Upper lobe of left lung (tissue), 6 donors: ENCODE results near the gene TOMM7. TPM values are rescaled to one million over a fixed set of nuclear protein-coding genes. Genes with fewer than 3 reads are reported as not detected.
"Not testable (repeated sequence)": the region's sequence is repeated elsewhere in the genome, so short reads cannot be mapped to it uniquely, and the experiment has no call there.

Experiments used
- ATAC-seq, 2 donors: fragments of 200-7000 bp; cut with Tn5 transposase; one replicate each; pipeline ENCODE4 v1.9.1; 2022; ENCODE audit warnings: mild to moderate bottlenecking in 2 of 2, moderate library complexity in 2 of 2; ENCODE audit not compliant: low FRiP score in 2 of 2
- DNase-seq, 2 donors: peaks; one replicate each; pipeline ENCODE4 v3.0.0-alpha.2; 2019 to 2020
- H3K27ac ChIP-seq, 4 donors: fragments of 200-600 bp; sonication (generic); one replicate each; pipeline ENCODE4 v1.5.1; 2016 to 2019
- H3K27me3 ChIP-seq, 4 donors: fragments of 200-600 bp; sonication (generic); one replicate each; pipeline ENCODE4 v1.5.1; 2017 to 2019
- H3K36me3 ChIP-seq, 4 donors: fragments of 200-600 bp; sonication (generic); one replicate each; pipeline ENCODE4 v1.5.1; 2016 to 2019
- H3K4me1 ChIP-seq, 4 donors: fragments of 200-600 bp; sonication (generic); one replicate each; pipeline ENCODE4 v1.5.1; 2018 to 2019
- H3K4me3 ChIP-seq, 4 donors: fragments of 200-600 bp; sonication (generic); one replicate each; pipeline ENCODE4 v1.5.1; 2017 to 2019; ENCODE audit warnings: mild to moderate bottlenecking in 2 of 4, moderate library complexity in 1 of 4
- H3K9me3 ChIP-seq, 4 donors: fragments of 200-600 bp; sonication (generic); one replicate each; pipeline ENCODE4 v1.5.1; 2018 to 2019
- EP300 ChIP-seq, 4 donors: sonication (generic); formaldehyde crosslinking; IDR thresholded peaks; one replicate each; pipeline ENCODE4 v1.5.1; 2017; ENCODE audit warnings: antibody characterized with exemption in 4 of 4, control low read depth in 2 of 4
- POLR2A ChIP-seq, 4 donors: fragments of 450-650 bp; IDR thresholded peaks; one replicate each; pipeline ENCODE4 v1.5.1; 2016 to 2017; ENCODE audit warnings: antibody characterized with exemption in 4 of 4, mild to moderate bottlenecking in 2 of 4
- POLR2AphosphoS5 ChIP-seq, 2 donors: sonication (generic); formaldehyde crosslinking; IDR thresholded peaks; one replicate each; pipeline ENCODE4 v1.5.1; 2017; ENCODE audit warnings: antibody characterized with exemption in 2 of 2
- WGBS, 2 donors: methylation state at CpG; one replicate each; pipeline ENCODE4 v1.1.5; 2017 to 2018; 5-methylcytosine and 5-hydroxymethylcytosine counted together
- total RNA-seq, 6 donors: library from RNA; depleted of rRNA in 4 of 6; stranded (reverse); fragments of >200 nt in 4 of 6; gene quantifications; one replicate each; pipeline versions ENCODE4 v1.1.0 to v1.2.1, GENCODE V29; 2016 to 2021
- TF ChIP-seq, protein P1 (sequence below), 6 experiments: fragments of 450-650 bp in 4 of 6; fragments of 200-600 bp in 2 of 6; sonication (generic) in 2 of 6; IDR thresholded peaks; one replicate each; pipeline ENCODE4 v1.5.1; 2016 to 2019; ENCODE audit warnings: antibody characterized with exemption in 6 of 6
- donor health status: DM: no; HTN: no; CAD: no; lungs with moderate emphysema.
- donor health status: DM: no; HTN: yes; CAD: no; lungs with severe emphysema.

TOMM7 gene
- total RNA-seq, 6 donors from 2014 or later: 42.4 to 387 (median 171) TPM

DNA sequence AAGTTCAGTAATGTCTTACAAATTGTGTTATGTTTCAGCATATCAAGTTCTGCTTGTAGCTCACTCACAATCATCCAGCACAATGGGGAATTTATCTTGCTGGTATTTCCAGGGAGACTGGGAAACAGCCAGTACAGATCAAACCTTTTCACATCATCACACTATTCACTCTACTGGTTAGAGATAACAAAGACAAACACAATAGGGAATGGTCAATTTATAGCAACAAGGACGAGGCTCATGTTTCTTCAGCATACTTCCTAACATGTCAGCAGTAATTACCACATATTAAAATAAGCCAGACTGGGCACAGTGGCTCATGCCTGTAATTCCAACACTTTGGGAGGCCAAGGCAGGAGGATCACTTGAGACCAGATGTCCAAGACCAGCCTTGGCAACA, 38.3 kb downstream of the TOMM7 start:
- Histone ChIP-seq H3K4me3 (no peak overlapping the region), H3K9me3 (no peaks in the 10 kb centered on the region), H3K27me3 (no peaks in the 10 kb centered on the region), H3K4me1 (no peaks in the 10 kb centered on the region), H3K27ac (no peak overlapping the region), H3K36me3 (no peaks in the 10 kb centered on the region)
- ATAC-seq (no peak), DNase-seq (no peak)
- WGBS, 2 donors: 33 to 35% methylated on average over 1 of the region's 1 CpG
- TF ChIP-seq EP300 (IDR thresholded peaks at IDR 0.05) (no peak), POLR2A (IDR thresholded peaks at IDR 0.05) (no peak), POLR2AphosphoS5 (IDR thresholded peaks at IDR 0.05) (no peak)
- TF ChIP-seq, protein P1, sequence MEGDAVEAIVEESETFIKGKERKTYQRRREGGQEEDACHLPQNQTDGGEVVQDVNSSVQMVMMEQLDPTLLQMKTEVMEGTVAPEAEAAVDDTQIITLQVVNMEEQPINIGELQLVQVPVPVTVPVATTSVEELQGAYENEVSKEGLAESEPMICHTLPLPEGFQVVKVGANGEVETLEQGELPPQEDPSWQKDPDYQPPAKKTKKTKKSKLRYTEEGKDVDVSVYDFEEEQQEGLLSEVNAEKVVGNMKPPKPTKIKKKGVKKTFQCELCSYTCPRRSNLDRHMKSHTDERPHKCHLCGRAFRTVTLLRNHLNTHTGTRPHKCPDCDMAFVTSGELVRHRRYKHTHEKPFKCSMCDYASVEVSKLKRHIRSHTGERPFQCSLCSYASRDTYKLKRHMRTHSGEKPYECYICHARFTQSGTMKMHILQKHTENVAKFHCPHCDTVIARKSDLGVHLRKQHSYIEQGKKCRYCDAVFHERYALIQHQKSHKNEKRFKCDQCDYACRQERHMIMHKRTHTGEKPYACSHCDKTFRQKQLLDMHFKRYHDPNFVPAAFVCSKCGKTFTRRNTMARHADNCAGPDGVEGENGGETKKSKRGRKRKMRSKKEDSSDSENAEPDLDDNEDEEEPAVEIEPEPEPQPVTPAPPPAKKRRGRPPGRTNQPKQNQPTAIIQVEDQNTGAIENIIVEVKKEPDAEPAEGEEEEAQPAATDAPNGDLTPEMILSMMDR (IDR thresholded peaks at IDR 0.05): no peak

DNA sequence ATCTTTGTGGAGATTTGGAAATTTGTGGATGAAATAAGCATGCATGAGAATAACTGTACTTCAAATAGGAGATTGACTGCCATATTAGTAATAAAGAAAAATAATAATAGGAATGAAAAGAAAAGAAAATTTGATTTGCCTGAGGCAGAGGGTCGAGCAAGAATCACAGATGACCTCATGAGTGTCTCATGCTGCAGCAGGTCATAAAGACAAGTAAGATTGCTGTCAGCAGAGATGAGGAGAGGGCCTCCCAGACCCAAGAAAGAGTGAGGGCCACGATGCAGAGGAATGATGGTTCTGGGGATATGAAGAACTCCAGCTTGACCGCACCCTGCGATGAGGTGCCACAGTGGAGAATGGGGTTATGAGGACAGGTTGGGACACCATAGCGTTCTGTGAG, 39.2 kb downstream of the TOMM7 start:
- ATAC-seq: no peak
- no peaks in the 10 kb centered on the region for H3K9me3 ChIP-seq
- no peaks in the 10 kb centered on the region for H3K4me1 ChIP-seq
- 85 to 92% methylated on average over 5 of the region's 5 CpGs for WGBS, 2 donors
- DNase-seq: no peak
- no peaks in the 10 kb centered on the region for H3K27me3 ChIP-seq
- H3K4me3 ChIP-seq: no peak overlapping the region
- no peak overlapping the region for H3K27ac ChIP-seq
- no peak for TF ChIP-seq POLR2A (IDR thresholded peaks at IDR 0.05)
- TF ChIP-seq EP300 (IDR thresholded peaks at IDR 0.05): no peak
- TF ChIP-seq POLR2AphosphoS5 (IDR thresholded peaks at IDR 0.05): no peak
- TF ChIP-seq, protein P1 (IDR thresholded peaks at IDR 0.05): no peak
- H3K36me3 ChIP-seq: no peaks in the 10 kb centered on the region

DNA sequence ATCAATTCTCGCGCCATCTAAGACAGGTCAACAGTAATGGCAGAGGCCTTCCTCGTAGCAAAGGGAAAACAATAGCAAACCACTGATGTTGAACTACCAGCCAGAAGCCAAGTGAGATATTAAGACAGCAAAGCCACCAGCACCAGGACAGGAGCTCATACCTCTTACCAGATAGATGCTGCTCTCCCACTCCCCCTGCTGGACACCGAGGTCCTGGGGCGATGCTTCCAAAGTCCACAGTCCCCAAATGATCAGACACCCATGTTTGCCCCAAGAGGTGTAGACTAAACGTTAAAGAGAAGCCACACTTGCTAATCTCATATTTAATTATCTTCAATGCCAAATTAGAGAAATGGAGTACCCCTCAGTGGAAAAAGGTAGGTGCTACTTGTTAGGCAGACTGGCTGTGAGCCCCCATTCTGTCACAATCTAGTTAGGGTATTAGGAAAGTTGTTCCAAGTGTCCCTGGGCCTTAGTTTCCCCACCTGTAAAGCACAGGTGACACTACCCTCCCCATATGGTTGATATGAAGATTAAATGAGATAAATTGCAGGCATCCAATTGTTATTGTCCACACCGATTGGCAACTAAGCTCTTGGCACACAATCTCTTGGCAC, 39.9 kb downstream of the TOMM7 start:
- H3K27me3 ChIP-seq: no peaks in the 10 kb centered on the region
- H3K9me3 ChIP-seq: no peaks in the 10 kb centered on the region
- ATAC-seq (peak in 1 of 2 donors; percentile 74), DNase-seq (peak in 1 of 2 donors; percentile 67)
- 51% methylated on average over 7 of the region's 7 CpGs for WGBS, 2 donors
- peak overlapping the region in 1 of 4 donors; percentile 53 for H3K27ac ChIP-seq
- no peaks in the 10 kb centered on the region for H3K36me3 ChIP-seq
- H3K4me3 ChIP-seq: no peak overlapping the region
- TF ChIP-seq, protein P1 (IDR thresholded peaks at IDR 0.05): peak; percentile 60 to 80 (median 73)
- TF ChIP-seq EP300 (IDR thresholded peaks at IDR 0.05): no peak
- H3K4me1 ChIP-seq: no peaks in the 10 kb centered on the region

DNA sequence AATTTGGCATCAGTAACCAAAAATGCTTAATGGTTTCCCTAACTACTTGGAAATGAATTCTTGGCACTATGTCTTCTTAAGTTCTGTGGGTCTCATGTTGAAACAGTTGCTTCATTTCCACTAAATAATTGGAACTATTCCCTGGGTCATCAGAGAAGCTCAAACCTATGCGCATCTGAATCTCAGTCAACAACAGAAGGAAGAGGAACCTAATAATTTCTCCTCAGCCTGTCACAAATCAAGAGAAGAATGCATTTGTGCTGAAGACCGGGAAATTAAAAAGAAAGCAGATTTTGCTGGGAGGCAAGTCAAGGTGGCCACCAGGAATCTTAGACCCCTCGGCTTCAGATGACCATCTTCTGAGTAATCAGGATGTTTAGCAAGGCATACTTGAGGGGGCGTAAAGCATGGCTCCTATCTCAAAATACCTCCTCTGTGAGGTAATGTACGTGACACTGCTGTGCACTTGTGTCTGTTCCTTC, 41.4 kb downstream of the TOMM7 start:
- no peak for TF ChIP-seq POLR2AphosphoS5 (IDR thresholded peaks at IDR 0.05)
- no peak for TF ChIP-seq EP300 (IDR thresholded peaks at IDR 0.05)
- no peak for TF ChIP-seq POLR2A (IDR thresholded peaks at IDR 0.05)
- TF ChIP-seq, protein P1 (IDR thresholded peaks at IDR 0.05): no peak
- no peak overlapping the region for H3K4me3 ChIP-seq

DNA sequence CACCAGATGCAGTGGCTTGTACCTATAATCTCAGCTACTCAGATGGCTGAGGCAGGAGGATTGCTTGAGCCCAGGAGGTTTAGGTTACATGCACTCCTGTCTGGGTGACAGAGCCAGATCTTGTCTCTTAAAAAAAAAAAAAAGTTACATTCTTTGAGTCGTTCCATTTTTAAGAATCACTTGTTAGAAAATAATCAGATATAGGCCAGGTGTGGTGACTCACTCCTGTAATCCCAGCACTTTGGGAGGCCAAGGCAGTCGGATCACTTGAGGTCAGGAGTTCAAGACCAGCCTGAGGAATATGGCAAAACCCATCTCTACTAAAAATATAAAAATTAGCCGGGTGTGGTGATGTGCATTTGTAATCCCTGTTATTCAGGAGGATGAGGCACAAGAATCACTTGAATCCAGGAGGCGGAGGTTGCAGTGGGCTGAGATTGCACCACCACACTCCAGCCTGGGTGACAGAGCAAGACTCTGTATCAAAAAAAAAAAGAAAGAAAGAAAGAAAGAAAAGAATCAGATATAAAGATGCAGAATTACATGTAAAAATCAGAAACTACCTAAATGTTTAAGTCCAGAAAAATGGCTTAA, 42.8 kb downstream of the TOMM7 start:
- not testable (repeated sequence) for H3K4me3 ChIP-seq, H3K4me1 ChIP-seq, H3K27ac ChIP-seq, H3K27me3 ChIP-seq, DNase-seq, H3K9me3 ChIP-seq, H3K36me3 ChIP-seq, ATAC-seq
- 74 to 83% methylated on average over 4 of the region's 4 CpGs for WGBS, 2 donors

More for the DNA sequence above, 41.4 kb downstream of the TOMM7 start:
- Histone ChIP-seq H3K27ac (no peak overlapping the region), H3K27me3 (no peaks in the 10 kb centered on the region), H3K9me3 (no peaks in the 10 kb centered on the region), H3K36me3 (no peaks in the 10 kb centered on the region), H3K4me1 (no peaks in the 10 kb centered on the region)
- ATAC-seq (peak in 1 of 2 donors; percentile 74), DNase-seq (no peak)
- WGBS, 2 donors: 60 to 74% methylated on average over 5 of the region's 5 CpGs
